ENCODE data around the gene AFF2.

AFF2 gene

DNA sequence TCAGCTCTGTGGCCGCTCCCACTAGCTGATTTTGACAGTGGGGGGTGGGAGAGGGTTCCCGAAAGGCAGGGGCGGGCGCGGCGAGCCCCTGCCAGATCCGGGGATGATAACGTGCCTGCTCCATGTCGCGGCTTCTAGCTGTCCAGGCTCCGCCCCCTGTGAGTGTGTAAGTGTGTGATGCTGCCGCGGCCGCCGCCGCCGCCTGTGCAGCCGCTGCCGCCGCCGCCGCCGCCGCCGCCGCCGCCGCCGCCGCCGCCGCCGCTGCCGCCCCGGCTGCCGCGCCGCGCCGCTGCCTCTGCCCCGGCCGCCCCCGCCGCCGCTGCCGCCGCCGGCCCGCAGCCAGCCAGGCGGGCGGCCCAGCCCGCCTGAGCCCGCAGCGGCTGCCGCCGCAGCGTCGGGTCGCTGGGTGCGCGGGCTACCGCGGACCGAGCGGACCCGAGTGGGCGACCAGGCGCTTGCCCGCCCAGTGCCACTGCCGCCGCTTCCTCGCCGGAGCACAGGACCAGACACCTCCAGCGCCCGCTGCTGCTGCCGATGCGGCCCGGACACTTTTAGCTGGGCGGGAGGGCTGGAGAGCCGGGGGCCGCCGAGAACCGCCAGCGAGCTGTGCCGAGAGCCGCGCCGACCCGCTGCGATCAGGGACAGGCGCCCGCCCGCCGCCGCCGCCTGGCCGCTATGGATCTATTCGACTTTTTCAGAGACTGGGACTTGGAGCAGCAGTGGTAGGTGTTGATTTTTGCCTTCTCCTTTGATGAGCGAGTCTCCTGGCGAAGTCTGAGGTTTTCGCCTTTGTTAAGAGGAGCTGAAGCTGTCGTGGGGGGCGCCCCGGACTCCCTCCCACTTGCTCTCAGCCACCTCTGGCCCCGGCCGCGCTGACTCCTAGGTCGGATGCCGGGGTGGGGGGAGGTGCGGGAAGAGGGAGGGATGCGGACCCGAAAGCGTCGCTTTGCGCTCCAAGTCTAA lies at the start of gene AFF2:
Gene AFF2, plus strand, starts transcription at position 195 of the 963 bp plus-strand sequence. Its CDS starts 481 bp downstream, at position 676.
- DNase-seq (ENCODE audit: low read depth in 2 of 2) = peak in 1 of 2 donors; percentile 20

GRCh38 chrX:148457279-148457678 lies 43.1 kb upstream of the AFF2 start:
- DNase-seq (ENCODE audit: low read depth in 2 of 2) = no peak

GRCh38 chrX:148459343-148459742 lies 41.1 kb upstream of the AFF2 start:
- DNase-seq (ENCODE audit: low read depth in 2 of 2) = no peak

- DNase-seq (ENCODE audit: low read depth in 2 of 2) = no peak
Measured at GRCh38 chrX:148466292-148466691, 34.1 kb upstream of the AFF2 start.

GRCh38 chrX:148470324-148470723 lies 30.1 kb upstream of the AFF2 start:
- no peak for DNase-seq (ENCODE audit: low read depth in 2 of 2)

DNA sequence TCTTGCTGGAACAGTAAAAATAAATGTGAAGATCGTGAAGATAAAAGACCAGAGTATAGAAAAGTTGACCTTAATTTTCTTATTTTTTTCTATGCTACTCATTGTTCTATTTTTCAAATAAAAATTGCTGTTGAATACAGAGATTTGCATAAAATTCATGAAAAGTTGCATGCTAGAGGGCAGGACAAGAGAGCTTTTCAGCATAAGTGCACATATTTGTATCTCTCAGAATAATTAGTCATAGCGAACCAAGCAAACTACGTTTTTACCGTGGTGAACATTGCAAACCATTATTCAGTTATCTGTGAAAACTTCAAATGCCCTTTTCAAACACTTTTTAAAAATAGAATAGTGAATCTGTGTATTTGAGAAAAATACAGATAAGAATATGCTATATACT lies 26.4 kb upstream of the AFF2 start:
- no peak for DNase-seq (ENCODE audit: low read depth in 2 of 2)

GRCh38 chrX:148492057-148492456 lies 8.4 kb upstream of the AFF2 start:
- DNase-seq (ENCODE audit: low read depth in 2 of 2) = no peak

DNA sequence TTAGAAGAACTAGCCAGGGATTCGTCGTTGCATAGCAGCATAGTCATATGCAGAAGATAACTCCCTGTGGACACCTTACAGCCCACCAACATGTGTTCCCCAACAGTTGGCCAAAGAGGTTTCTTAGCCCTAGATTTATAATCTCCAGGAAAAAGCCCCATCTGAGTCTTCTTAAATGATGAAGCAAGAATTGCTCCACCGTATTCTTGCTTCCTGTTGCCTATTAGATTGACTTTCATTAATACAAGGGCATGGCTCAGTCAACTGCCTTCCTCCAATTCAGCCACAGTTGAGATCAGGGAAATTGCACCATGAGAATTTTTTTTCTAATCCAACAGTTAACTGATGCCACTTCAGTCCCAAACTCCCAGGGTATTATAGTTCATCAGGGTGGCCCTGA lies 5.2 kb upstream of the AFF2 start:
- no peak for DNase-seq (ENCODE audit: low read depth in 2 of 2)

- DNase-seq (ENCODE audit: low read depth in 2 of 2) = no peak
Measured at GRCh38 chrX:148498067-148498466, 2.4 kb upstream of the AFF2 start.

DNA sequence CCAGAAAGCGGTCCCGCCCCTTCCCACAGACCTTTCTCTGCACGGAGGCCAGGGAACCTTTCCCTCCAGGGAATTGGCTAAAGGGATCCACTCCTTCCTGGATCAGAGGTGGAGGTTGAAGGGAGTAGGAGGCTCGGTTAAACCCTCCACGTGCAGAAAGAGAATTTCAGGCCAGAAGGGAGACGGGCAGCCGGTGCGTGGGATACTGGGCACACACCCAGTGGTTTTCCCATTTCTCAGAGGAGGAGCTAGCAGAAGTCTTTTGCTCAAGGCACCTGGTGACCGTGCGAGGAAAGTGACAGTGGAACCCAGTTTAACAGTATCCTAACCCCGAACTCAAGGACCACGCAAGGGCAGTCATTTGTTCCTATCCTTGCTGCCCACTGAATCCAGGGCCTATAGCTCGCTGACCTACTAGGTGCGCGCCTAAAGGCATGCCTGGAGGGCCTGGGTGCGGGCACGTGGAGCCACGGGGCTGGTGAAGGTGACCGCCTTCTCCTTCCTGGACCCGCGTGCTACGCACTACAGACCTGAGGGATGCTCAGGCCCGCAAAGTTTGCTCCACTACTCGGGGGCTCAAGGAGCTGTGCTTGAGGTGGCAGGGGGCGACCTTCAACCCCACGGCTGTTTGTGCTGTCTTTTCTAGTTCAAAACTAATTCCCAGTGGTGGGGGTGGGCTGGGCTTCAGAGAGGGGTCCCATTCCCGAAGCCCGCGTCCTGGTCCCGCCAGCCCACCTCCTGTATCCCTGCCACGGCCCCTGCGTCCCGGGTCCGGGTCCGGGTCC lies 587 bp upstream of the AFF2 start:
- DNase-seq (ENCODE audit: low read depth in 2 of 2) = no peak

- peak in 1 of 2 donors; percentile 1 for DNase-seq (ENCODE audit: low read depth in 2 of 2)
Measured at GRCh38 chrX:148501386-148502066, 1.1 kb downstream of the AFF2 start.

DNA sequence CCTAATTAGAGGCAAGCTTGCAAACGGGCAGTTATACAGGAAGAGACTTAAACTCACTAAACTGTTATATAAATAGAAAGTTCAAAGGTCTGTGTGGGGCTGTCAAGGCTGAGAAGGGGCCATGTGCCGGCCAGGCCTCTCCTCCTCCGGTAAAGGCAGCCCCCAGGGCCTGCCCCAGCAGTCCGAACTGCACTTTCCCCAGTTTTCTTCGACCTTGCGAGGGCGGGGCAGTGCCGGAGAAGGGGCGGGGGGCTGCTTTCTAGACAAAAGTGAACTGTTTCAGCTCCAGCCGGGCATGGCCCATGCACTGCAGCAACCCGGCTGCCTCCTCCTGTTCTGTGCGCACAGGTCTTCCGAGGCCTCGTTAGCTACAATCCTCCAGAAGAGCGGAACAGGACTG lies 4.1 kb downstream of the AFF2 start:
- no peak for DNase-seq (ENCODE audit: low read depth in 2 of 2)

DNA sequence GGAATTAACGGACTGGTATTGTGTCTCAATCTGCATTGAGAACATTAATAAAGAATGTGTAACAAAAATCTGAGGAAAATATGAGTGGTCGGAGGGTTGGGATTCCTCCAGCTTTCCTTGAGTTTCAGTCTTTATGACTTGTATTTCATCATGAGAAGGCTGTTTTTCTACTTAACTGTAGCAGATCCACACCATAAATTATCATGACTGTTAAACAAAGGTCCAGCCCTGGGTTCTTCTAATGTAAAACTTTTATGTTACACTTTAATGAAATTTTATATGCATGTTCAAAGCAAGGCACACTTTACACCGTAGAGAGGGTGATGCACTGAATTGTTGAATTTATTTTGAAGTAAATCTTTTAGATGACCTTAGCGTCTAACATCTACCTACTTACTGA lies 7.0 kb downstream of the AFF2 start:
- DNase-seq (ENCODE audit: low read depth in 2 of 2) = no peak

DNA sequence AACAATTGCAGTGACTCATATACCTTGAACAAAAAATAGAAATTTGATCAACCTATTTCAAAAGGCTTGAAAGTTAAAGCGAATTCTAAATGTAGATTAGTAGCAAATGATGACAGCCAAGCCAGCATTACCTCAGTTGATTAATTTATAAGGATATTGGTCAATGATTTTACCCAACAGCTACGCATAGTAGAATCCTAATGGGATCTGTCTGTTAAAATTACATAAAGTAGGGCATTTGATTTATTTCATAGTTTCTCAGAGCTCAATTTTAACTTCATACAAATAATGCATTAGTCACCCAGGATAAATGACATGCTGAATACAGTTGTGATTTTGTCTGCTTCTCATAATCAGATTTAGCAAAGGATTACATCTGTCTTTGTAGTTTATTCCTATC lies 12.0 kb downstream of the AFF2 start:
- no peak for DNase-seq (ENCODE audit: low read depth in 2 of 2)

GRCh38 chrX:148513661-148514060 lies 13.2 kb downstream of the AFF2 start:
- no peak for DNase-seq (ENCODE audit: low read depth in 2 of 2)

DNA sequence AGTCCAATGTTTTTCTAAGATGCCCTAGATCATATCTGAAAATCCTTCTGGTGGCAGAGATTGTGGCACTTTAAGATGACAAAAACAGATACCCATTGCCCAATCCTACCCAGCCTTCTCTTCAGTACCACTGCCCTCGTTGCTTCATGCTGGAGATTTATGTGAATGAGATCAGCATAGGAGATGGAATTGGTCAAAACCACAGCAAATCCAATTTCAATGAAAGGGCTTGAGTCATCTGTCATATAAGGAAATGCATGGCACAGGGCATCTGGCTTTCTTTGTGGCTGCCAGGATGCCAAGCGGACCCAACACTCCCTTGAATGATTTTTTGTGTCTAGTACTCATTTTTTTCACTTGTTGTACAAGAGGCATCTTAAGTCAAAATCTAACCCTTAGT lies 16.8 kb downstream of the AFF2 start:
- no peak for DNase-seq (ENCODE audit: low read depth in 2 of 2)

DNA sequence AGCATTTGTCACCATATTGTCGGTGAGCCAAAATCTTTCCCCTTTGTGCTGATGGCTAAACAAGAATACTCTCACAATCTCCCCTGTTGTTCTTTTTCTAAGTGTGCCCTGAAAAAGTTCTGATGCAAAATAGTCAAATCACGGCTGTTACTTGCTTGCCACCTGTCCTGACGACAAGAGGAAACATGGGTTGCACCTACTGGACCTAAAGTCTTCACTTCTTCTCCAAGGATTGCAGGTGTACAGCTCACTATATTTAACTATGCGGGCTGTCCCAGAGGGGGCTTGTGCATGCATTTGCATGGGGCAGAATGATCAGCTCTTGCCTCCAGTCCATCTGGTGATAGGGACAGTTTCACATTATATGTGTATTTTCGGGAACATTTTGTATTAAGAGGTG lies 21.6 kb downstream of the AFF2 start:
- DNase-seq (ENCODE audit: low read depth in 2 of 2) = no peak

GRCh38 chrX:148523303-148524080 lies 23.1 kb downstream of the AFF2 start:
- DNase-seq (ENCODE audit: low read depth in 2 of 2) = no peak

- DNase-seq (ENCODE audit: low read depth in 2 of 2) = no peak
Measured at GRCh38 chrX:148530464-148531077, 30.2 kb downstream of the AFF2 start.

- no peak for DNase-seq (ENCODE audit: low read depth in 2 of 2)
Measured at GRCh38 chrX:148534291-148534690, 33.9 kb downstream of the AFF2 start.

DNA sequence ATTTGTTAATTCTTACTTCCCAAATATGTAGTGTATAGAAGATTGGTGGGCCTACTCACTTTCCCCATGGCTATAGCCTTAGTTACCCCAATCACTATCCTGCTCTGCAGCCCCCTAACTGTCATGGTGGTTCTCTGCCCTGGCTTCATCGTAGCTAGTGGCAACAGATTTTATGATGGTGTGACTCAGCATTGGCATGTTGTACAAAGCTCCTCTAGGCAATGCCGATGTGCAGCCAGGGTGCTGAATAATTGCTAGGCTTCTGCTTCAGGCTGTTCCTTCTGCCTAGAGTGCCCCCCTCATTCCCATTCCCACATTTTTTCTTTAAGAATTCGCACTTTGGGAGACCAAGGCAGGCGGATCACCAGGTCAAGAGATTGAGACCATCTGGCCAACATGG lies 35.2 kb downstream of the AFF2 start:
- no peak for DNase-seq (ENCODE audit: low read depth in 2 of 2)

All from stimulated activated CD8-positive, alpha-beta memory T cell treated with anti-CD3 and anti-CD28 coated beads, Interleukin-15, amount 100 ng/mL, for 48 hours (primary cell).